ENCODE measurements around the gene CFAP74.

DNA sequence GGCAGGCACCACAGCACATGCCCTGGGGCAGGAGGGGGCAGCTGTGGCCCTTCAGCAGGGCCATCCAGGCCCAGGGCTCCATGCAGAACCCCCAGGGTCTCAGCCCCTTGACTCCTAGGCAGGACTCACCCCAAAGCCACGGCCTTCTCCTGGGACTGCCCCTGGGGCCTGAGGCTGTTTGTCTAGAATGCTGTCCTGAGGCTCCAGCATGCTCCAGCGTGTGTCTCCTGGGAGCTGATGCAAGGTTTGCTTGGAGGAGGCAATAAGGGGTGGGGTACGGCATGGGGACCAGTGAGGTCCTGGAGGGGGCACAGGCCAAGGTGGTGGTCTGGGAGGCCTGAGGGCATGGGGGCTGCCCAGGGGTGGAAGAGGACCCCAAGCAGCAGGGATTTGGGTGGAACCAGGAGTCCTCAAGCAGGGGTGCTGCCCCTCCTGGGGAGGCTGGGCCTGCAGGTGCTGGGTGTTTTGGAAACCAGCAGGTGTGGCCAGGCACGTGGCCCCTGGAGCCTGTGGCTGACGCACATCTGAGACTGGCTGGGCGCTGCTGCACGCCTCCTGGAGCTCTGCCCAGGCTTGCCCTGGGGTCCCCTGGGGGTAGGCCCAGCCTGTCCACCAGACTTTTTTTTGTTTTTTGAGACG is 96.4 kb downstream of the CFAP74 start:
- TF ChIP-seq, protein P1, sequence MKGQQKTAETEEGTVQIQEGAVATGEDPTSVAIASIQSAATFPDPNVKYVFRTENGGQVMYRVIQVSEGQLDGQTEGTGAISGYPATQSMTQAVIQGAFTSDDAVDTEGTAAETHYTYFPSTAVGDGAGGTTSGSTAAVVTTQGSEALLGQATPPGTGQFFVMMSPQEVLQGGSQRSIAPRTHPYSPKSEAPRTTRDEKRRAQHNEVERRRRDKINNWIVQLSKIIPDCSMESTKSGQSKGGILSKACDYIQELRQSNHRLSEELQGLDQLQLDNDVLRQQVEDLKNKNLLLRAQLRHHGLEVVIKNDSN (IDR thresholded peaks at IDR 0.05) = no peak; the same call in 1 of the 2 replicates
- TF ChIP-seq, protein P2, sequence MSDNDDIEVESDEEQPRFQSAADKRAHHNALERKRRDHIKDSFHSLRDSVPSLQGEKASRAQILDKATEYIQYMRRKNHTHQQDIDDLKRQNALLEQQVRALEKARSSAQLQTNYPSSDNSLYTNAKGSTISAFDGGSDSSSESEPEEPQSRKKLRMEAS (IDR thresholded peaks at IDR 0.05) = no peak; the same call in 1 of the 2 replicates
- TF ChIP-seq FOXM1 (IDR thresholded peaks at IDR 0.05; ENCODE audit: borderline replicate concordance, low read depth) = no peak
- TF ChIP-seq CREB1 (IDR thresholded peaks at IDR 0.05; ENCODE audit: low read depth) = no peak
- no peak for TF ChIP-seq TEAD4 (IDR thresholded peaks at IDR 0.05)
- TF ChIP-seq CEBPB (IDR thresholded peaks at IDR 0.05) = no peak
- TF ChIP-seq TCF12 (IDR thresholded peaks at IDR 0.05; ENCODE audit: low read depth) = no peak
- no peak for TF ChIP-seq EP300 (IDR thresholded peaks at IDR 0.05; ENCODE audit: borderline replicate concordance)
- TF ChIP-seq, protein P3, sequence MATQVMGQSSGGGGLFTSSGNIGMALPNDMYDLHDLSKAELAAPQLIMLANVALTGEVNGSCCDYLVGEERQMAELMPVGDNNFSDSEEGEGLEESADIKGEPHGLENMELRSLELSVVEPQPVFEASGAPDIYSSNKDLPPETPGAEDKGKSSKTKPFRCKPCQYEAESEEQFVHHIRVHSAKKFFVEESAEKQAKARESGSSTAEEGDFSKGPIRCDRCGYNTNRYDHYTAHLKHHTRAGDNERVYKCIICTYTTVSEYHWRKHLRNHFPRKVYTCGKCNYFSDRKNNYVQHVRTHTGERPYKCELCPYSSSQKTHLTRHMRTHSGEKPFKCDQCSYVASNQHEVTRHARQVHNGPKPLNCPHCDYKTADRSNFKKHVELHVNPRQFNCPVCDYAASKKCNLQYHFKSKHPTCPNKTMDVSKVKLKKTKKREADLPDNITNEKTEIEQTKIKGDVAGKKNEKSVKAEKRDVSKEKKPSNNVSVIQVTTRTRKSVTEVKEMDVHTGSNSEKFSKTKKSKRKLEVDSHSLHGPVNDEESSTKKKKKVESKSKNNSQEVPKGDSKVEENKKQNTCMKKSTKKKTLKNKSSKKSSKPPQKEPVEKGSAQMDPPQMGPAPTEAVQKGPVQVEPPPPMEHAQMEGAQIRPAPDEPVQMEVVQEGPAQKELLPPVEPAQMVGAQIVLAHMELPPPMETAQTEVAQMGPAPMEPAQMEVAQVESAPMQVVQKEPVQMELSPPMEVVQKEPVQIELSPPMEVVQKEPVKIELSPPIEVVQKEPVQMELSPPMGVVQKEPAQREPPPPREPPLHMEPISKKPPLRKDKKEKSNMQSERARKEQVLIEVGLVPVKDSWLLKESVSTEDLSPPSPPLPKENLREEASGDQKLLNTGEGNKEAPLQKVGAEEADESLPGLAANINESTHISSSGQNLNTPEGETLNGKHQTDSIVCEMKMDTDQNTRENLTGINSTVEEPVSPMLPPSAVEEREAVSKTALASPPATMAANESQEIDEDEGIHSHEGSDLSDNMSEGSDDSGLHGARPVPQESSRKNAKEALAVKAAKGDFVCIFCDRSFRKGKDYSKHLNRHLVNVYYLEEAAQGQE (IDR thresholded peaks at IDR 0.05; ENCODE audit: low read depth) = no peak
